ENCODE data around the gene KATNAL2. TPM values are rescaled to one million over a fixed set of nuclear protein-coding genes. Genes with fewer than 3 reads are reported as not detected.

KATNAL2 gene
- total and polyA plus RNA-seq, 10 of the 15 experiments (the other 5 are each of a cell fraction or from before 2014, with no cell fraction given) = 0.20 to 2.4 (median 1.7) TPM

GRCh38 chr18:46883180-46883579 lies 34.2 kb upstream of the KATNAL2 start (continued):
- TF ChIP-seq BCLAF1 (IDR thresholded peaks at IDR 0.05) (no peak), CHD4 (IDR thresholded peaks at IDR 0.05) (no peak), NFYA (IDR thresholded peaks at IDR 0.05; ENCODE audit: borderline replicate concordance, low read depth, low read length) (no peak), SMARCA5 (IDR thresholded peaks at IDR 0.05) (no peak), FOXK2 (IDR thresholded peaks at IDR 0.05) (no peak), CREB1 (IDR thresholded peaks at IDR 0.05; ENCODE audit: low read depth) (no peak), STAT3 (IDR thresholded peaks at IDR 0.05; ENCODE audit: low read depth, low read length) (no peak)

- Histone ChIP-seq H2AFZ (ENCODE audit: control insufficient read depth, low read depth, low read length) (no peak overlapping the region), H4K20me1 (ENCODE audit: control insufficient read depth, insufficient read depth) (no peaks in the 10 kb centered on the region), H3K4me2 (ENCODE audit: control insufficient read depth, insufficient read depth) (no peak overlapping the region), H3K9ac (ENCODE audit: control insufficient read depth, insufficient read depth, low read length) (no peak overlapping the region), H3K79me2 (ENCODE audit: control insufficient read depth, insufficient read depth, low read length) (peaks cover 15% of the 10 kb centered on the region), H3K36me3 (ENCODE audit: control insufficient read depth in 2 of 2, insufficient read depth in 2 of 2, low read length in 1 of 2) (peaks cover 0 to 8% of the 10 kb centered on the region in 2 experiments; a peak in 2 of 4 replicates), H3K4me1 (ENCODE audit: control insufficient read depth, insufficient read depth, low read length) (peaks cover 12% of the 10 kb centered on the region), H3K9me3 (replicated peaks; ENCODE audit: control insufficient read depth, insufficient read depth, low read length) (peaks cover 13% of the 10 kb centered on the region), H3K27ac (ENCODE audit: control insufficient read depth, insufficient read depth) (no peak overlapping the region), H3K27me3 (replicated peaks in 1 of 2; ENCODE audit: control insufficient read depth in 2 of 2, insufficient read depth in 2 of 2, low read length in 1 of 2) (no peaks in the 10 kb centered on the region), H3K4me3 (no peak overlapping the region)
- 98% methylated on average over 2 of the region's 2 CpGs for WGBS (ENCODE audit: insufficient coverage, insufficient replicate concordance, low lambda C conversion rate, missing lambda C conversion rate)
- in situ Hi-C loops (cut with MboI) (no loop called here), intact Hi-C loops (cut with micrococcal nuclease; ENCODE audit: unreplicated experiment) (no loop called here)
- ATAC-seq (no peak), DNase-seq (ENCODE audit: low read depth, low spot score) (no peak), FAIRE-seq (no peak)
- POLR2A ChIA-PET = interaction anchor here (0.6 to 0.7 kb wide), 2 partner anchors 69 to 688 kb away, joined by 4 read pairs; no protein-coding TSS in a partner anchor
- RAD21 ChIA-PET (ENCODE audit: unreplicated experiment) = no interaction called here
- CTCF ChIA-PET = interaction anchor here (1.5 kb wide), 1 partner anchor 12 kb away, joined by 5 read pairs; no protein-coding TSS in a partner anchor
- no TSS peak for BruUV-seq (replicated peaks)
- SMC1A ChIA-PET (ENCODE audit: uncharacterized antibody, unreplicated experiment) = no interaction called here
- TF ChIP-seq SIX5 (IDR thresholded peaks at IDR 0.05; ENCODE audit: low read depth, low read length, severe bottlenecking) = no peak
- no peak for TF ChIP-seq TARDBP (IDR thresholded peaks at IDR 0.05; ENCODE audit: borderline replicate concordance)
- no peak for TF ChIP-seq FOXK2 (IDR thresholded peaks at IDR 0.05)
- no peak for TF ChIP-seq NR2C1 (IDR thresholded peaks at IDR 0.05)
- no peak for TF ChIP-seq BHLHE40 (IDR thresholded peaks at IDR 0.05; ENCODE audit: borderline replicate concordance in 1 of 2, low read depth in 2 of 2, low read length in 1 of 2)
- no peak for TF ChIP-seq HDAC6 (IDR thresholded peaks at IDR 0.05; ENCODE audit: unreplicated experiment)
- TF ChIP-seq CBX5 (IDR thresholded peaks at IDR 0.05; ENCODE audit: low read depth) = no peak
- no peak for TF ChIP-seq ZNF384 (IDR thresholded peaks at IDR 0.05; ENCODE audit: borderline replicate concordance, low read depth, low read length)
- TF ChIP-seq ELK1 (IDR thresholded peaks at IDR 0.05; ENCODE audit: low read depth, low read length) = no peak
- no peak for TF ChIP-seq PAX5 (IDR thresholded peaks at IDR 0.05; ENCODE audit: borderline replicate concordance, low read depth, low read length)
- TF ChIP-seq JUND (IDR thresholded peaks at IDR 0.05; ENCODE audit: low read depth, low read length) = no peak
- TF ChIP-seq RAD21 (IDR thresholded peaks at IDR 0.05; ENCODE audit: insufficient read depth, low read depth, low read length) = no peak
- TF ChIP-seq YY1 (IDR thresholded peaks at IDR 0.05; ENCODE audit: low read depth, low read length) = no peak
- no peak for TF ChIP-seq BCL3 (IDR thresholded peaks at IDR 0.05; ENCODE audit: borderline replicate concordance, insufficient read depth, low read depth, low read length, poor library complexity, severe bottlenecking)
These were observed 30.5 kb upstream of the KATNAL2 start for GRCh38 chr18:46886893-46887292.
